HG03060 (cell line): Measurements from ENCODE around the gene SRCAP.
"Not testable (repeated sequence)": the region's sequence is repeated elsewhere in the genome, so short reads cannot be mapped to it uniquely, and the experiment has no call there.

Experiments used
- ATAC-seq: cut with Tn5 transposase; IDR thresholded peaks from one replicate; pipeline ENCODE4 v1.9.1; 2021; ENCODE audit warnings: low read depth, moderate number of reproducible peaks; ENCODE audit not compliant: unreplicated experiment

SRCAP gene

GRCh38 chr16:30663820-30664219, 35.2 kb upstream of the SRCAP start:
- no peak for ATAC-seq

DNA sequence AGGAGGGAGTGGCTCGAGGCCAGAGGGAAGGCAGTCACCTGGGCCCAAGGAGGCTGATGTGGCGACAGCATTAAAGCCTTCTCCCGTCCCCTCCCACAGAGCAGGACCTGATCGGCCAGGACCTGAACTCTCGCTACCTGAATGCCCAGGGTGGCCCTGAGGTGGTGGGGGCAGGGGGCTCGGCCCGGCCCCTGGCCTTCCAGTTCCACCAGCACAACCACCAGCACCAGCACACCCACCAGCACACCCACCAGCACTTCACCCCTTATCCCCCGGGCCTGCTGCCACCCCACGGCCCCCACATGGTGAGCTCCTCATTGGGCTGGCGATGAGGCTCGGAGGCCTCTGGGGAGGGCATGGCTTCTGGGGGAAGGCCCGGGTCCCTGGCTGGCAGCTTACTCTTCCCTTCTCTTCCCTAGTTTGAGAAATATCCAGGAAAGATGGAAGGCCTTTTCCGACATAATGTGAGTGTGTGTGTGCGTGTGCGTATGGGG, 34.3 kb upstream of the SRCAP start:
- ATAC-seq, result no peak

DNA sequence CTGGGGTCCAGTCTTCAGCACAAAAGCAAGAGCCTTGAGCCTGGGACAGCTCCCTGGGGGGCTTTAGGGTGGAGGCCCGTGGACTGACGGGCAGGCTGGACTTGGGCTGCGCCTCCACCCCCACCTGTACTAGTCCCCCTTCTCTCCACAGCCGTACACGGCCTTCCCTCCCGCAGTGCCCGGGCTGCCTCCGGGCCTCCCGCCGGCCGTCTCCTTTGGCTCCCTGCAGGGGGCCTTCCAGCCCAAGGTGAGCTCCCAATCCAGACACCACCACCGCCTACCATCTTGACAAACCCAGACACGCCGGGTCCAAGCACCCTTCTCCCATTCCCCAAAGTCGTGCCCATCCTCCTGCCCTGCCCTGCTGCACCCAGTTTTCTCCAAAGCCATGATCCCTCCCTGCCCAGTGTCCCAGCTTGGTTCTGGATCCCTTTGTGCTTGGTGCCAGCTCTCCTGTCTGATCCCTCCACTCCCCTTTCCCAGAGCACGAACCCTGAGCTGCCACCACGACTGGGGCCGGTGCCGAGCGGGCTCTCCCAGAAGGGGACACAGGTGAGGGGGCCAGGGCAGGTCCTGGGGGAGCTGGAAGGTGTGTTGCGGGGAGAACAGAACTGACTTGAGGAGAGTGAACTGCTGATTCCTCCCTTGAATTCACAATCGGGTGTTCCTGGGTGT, 33.7 kb upstream of the SRCAP start:
- no peak for ATAC-seq

DNA sequence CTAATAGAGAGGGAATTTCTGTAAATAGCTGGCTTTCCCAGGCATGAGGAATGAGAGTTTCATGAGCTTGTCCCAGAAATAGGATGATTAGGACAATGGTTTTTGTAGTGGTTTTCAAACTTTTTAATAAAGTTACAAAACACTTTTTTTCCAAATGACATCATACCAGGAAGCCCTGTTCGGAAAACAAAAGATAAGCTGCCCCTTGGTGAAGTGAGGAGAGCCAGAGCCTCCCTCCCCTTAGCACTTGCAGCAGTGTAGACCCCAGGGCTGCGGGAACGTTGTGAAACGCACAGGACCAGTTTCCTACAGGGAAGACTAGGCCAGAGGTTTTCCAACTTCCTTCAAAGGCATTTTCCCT, 33.2 kb upstream of the SRCAP start:
- no peak for ATAC-seq

GRCh38 chr16:30666681-30667080, 32.3 kb upstream of the SRCAP start:
- ATAC-seq, result no peak

GRCh38 chr16:30667361-30667905, 31.5 kb upstream of the SRCAP start:
- ATAC-seq, result no peak

DNA sequence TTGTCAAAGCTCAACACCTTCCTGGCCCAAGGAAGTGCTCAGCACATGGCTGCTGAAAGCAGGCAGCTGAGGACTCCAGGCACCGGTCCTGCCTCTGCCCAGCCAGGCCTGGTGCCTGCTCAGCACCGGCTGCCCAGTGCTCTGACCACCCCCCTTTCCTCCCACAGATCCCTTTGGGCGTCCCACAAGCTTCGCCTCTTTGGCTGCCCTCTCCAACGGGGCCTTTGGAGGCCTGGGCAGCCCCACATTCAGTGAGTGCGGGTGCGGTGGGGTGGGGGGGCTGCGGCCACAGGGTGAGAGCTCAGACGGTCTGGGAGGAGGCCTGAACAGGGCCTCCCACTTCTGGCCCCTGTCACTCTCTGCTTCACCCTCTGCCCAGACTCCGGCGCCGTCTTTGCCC, 30.6 kb upstream of the SRCAP start:
- no peak for ATAC-seq

DNA sequence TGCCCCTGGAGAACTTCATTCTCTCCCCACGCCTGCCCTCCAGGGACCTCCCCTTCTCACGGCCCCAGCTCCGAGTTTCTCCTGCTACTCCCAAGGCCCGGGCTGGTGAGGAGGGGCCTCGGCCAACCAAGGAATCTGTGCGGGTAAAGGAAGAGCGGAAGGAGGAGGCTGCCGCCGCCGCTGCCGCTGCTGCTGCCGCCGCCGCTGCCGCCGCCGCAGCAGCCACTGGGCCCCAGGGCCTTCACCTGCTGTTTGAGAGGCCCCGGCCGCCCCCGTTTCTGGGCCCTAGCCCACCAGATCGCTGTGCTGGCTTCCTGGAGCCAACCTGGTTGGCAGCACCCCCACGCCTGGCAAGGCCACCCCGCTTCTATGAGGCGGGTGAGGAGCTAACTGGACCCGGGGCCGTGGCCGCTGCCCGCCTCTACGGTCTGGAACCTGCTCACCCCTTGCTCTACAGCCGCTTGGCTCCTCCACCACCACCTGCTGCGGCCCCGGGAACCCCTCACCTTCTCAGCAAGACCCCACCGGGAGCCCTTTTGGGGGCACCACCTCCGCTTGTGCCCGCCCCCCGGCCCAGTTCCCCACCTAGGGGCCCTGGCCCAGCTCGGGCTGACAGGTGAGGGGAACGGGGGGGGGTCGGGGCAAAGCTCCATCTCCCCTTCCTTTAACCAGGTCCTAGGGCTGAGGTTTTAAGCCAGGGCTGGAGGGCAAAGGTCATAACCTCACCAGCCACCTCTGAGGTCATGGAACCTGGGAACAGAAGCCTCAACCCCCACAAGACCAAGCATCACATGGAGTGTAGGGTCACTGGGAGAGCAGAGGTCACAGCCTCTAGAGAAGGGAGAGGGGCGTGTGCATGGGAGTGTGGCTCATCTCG, 29.7 kb upstream of the SRCAP start:
- ATAC-seq, result no peak

GRCh38 chr16:30669903-30670824, 28.8 kb upstream of the SRCAP start:
- no peak for ATAC-seq

DNA sequence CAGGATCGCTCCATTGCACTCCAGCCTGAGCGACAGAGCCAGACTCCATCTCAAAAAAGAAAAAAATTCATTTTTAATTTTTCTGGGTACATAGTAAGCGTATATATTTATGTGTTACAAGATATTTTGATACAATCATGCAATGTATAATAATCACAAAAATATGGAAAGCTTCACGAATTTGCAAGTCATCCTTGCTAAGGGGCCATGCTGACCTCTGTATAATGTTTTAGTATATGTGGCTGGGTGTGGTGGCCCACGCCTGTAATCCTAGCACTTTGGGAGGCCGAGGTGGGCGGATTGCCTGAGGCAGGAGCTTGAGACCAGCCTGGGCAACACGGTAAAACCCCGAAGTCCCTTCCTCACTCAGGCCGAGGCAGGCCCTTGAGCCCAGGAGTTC, 23.8 kb upstream of the SRCAP start:
- no peak for ATAC-seq

DNA sequence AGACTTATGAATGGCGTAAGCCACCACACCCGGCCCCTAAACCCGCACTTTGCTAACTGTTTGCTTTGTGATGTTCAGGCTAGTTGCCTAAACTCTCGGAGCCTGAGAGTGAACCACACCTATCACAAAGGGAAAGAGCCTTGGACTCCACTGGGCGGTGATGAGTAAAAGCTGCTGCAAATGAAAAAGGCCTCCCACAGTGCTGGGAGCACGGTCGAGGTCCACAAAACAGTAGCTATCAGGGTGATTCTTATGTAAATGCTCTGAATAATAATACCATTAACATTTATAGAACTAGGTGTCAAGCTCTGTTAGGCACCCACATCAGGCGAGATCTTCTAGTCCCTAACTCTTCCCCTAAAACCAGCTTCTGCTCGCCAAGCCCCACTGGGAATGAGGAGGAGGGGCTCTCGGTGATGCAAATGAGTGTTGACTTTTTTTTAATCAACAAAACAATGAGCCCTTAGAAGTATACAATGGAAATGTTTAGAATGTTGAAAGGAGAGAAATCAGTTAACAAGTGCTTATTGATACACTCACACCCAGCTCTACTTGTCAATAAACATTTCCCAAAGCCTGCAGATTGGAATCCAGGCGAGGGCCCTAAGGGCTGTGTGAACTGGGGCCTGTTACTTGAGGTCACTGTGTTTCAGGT, 20.9 kb upstream of the SRCAP start:
- ATAC-seq, result no peak

DNA sequence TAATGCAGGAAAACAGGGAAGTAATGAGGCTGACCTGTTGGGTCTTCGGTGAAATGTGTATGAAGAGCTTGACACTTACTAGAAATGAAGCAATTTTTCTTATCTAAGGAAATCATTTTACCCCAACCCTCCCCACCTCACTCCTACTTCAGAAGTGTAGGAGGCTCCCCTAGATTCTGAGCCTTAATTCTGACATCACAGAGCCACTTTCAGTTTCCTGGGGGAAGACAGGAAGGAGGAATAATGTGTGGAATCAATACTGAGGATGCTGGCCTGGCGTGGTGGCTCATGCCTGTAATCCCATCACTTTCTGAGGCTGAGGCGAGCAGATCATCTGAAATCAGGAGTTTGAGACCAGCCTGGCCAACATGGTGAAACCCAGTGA, 20.4 kb upstream of the SRCAP start:
- no peak for ATAC-seq

DNA sequence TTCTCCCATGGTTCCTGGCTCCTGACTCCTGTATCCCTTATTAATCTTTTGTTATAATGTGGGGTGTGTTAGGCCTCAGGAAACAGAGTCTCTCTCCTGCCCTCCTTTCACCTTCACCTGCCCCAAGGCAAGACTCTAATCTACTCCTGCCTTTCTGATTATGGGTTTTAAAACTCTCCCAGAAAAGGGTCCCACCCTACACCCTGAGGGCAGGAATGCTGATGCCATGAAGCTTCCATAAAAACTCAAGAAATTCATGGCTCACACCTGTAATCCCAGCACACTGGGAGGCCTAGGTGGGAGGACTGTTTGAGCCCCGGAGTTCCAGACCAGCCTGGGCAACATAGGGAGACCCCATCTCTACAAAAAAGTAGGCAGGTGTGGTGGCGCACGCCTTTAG, 18.6 kb upstream of the SRCAP start:
- no peak for ATAC-seq

DNA sequence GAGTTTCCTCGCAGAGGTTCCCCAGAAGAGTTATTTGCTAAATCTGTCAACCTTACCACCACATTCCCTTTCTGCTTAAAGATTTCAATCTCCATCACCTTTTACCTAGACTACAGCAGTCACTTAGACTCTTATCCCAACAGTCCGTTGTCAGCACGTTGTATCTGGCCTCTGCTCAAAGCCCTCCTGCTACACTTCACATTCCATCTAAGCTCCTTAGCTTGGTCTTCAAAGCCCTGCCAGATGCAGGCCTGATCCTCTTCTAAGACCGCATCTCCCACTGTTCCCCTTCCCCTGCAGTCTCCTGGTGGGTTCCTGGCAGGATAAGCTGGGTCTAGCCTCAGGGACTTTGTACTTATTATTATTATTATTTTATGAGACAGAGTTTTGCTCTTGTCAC, 10.3 kb upstream of the SRCAP start:
- no peak for ATAC-seq

GRCh38 chr16:30691907-30692306, 7.1 kb upstream of the SRCAP start:
- no peak for ATAC-seq

DNA sequence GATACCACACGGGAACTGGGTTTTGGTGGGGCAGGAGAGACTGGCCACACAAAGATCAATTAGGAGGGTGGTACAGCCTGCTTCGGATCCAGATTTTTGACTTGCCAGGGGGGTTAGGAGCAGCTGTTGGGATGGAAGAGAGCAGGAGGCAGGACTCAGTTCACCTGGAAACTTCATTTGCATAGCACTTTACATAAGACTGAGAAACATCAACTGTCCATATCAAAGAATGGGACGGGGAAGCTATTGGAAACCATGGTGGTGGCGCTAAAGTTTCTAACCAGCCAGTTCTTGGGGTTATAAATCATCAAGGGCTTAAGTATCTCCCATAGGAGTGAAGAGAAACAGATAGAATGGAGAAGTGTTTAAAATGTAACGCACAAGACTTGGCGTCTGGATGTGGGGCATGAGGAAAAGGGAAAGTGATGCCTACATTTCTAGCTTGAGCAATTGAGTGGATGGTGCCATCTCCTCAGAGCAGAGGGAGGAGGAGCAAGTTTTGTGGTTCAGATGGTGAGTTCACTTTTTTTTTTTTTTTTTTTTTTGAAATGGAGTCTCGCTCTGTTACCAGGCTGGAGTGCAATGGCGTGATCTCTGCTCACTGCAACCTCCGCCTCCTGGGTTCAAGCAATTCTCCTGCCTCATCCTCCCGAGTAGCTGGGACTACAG, 6.4 kb upstream of the SRCAP start:
- no peak for ATAC-seq

DNA sequence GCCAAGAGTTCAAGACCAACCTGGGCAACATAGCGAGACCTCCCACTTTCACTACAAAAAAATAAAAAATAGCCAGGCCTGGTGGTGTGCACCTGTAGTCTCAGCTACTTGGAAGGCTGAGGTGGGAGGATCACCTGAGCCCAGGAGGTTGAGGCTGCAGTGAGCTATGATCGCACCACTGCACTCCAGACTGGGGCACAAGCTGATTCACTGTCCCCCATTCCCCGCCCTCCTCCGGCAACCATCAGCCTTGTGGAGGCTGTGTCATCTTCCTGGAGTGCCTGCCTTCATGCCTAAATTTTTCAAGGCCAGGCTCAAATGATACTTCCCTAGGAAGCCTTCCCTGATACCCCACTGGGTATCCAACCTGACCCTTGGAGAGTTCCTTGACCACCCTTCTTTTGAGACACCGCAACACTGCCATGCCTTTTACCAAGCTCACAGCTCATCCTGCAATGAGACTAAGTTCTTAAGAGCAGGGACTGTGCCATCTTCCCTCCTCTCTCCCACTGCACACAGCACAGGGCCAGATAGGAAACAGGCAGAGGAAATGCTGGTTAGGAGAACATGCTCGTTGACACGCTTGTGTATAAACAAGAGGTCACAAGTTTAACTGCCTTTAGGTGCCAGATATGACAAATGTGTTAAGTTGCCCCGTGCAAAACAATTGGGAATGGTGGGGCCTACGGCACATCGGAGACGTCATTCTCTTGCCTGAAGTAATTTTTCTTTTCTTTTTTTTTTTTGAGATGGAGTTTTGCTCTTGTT, 3.9 kb upstream of the SRCAP start:
- no peak for ATAC-seq

DNA sequence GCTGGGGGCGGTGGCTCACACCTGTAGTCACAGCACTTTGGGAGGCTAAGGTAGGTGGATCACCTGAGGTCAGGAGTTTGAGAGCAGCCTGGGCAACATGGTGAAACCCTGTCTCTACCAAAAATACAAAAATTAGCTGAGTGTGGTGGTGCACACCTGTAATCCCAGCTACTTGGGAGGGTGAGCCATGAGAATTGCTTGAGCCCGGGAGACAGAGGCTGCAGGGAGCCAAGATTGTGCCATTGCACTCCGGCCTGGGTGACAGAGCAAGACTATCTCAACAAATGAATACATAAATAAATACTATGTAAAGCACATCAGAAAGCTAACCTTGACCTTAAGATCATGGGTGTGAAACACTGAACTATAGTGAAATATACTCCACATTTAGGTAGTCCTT, 2.3 kb upstream of the SRCAP start:
- not testable (repeated sequence) for ATAC-seq
